Activated CD4-positive, alpha-beta T cell treated with anti-CD3 and anti-CD28 coated beads, Interleukin-2, amount 50 U/mL, for 48 hours (primary cell): Measurements from ENCODE around the gene NELFA.

Source experiments
- DNase-seq, 2 experiments: peaks; one replicate each; pipeline ENCODE4 v3.0.0-alpha.2; 2020

Gene NELFA

GRCh38 chr4:1961563-1961962 lies 47.2 kb downstream of the NELFA start:
- DNase-seq: no peak

- no peak for DNase-seq
Observed at GRCh38 chr4:1961038-1961437, 47.7 kb downstream of the NELFA start.

- DNase-seq: no peak
Observed at GRCh38 chr4:1960170-1960825, 48.5 kb downstream of the NELFA start.

- DNase-seq: no peak
Observed at GRCh38 chr4:1959104-1959384, 49.7 kb downstream of the NELFA start.

GRCh38 chr4:1958276-1959103 lies 50.3 kb downstream of the NELFA start:
- no peak for DNase-seq

- DNase-seq: no peak
Observed at GRCh38 chr4:1956631-1957030, 52.1 kb downstream of the NELFA start.

GRCh38 chr4:1953335-1953734 lies 55.4 kb downstream of the NELFA start:
- DNase-seq: no peak

GRCh38 chr4:1952719-1953118 lies 56.1 kb downstream of the NELFA start:
- DNase-seq: no peak

GRCh38 chr4:1952058-1952700 lies 56.6 kb downstream of the NELFA start:
- DNase-seq: no peak

- no peak for DNase-seq
Observed at GRCh38 chr4:1950369-1950768, 58.4 kb downstream of the NELFA start.

- DNase-seq: no peak
Observed at GRCh38 chr4:1948892-1949436, 59.8 kb downstream of the NELFA start.

- DNase-seq: no peak
Observed at GRCh38 chr4:1948232-1948631, 60.5 kb downstream of the NELFA start.

- no peak for DNase-seq
Observed at GRCh38 chr4:1945912-1946311, 62.9 kb downstream of the NELFA start.

- DNase-seq: no peak
Observed at GRCh38 chr4:1945124-1945895, 63.5 kb downstream of the NELFA start.

- DNase-seq: no peak
Observed at GRCh38 chr4:1943928-1944327, 64.8 kb downstream of the NELFA start.

GRCh38 chr4:1940566-1940965 lies 68.2 kb downstream of the NELFA start:
- DNase-seq: no peak

- DNase-seq: no peak
Observed at GRCh38 chr4:1939664-1940509, 68.9 kb downstream of the NELFA start.

GRCh38 chr4:1938027-1938426 lies 70.7 kb downstream of the NELFA start:
- DNase-seq: no peak

GRCh38 chr4:1937550-1937949 lies 71.2 kb downstream of the NELFA start:
- no peak for DNase-seq

GRCh38 chr4:1933700-1934099 lies 75.1 kb downstream of the NELFA start:
- DNase-seq: no peak

- no peak for DNase-seq
Observed at GRCh38 chr4:1932736-1933135, 76.0 kb downstream of the NELFA start.
